Left forelimb (tissue), 1 donor: ENCODE results near the gene FAM117A.

ENCODE experiments used
- DNase-seq: peaks from one replicate; pipeline ENCODE4 v3.0.0-alpha.2; 2018; ENCODE audit warnings: low spot score

Gene FAM117A

DNA sequence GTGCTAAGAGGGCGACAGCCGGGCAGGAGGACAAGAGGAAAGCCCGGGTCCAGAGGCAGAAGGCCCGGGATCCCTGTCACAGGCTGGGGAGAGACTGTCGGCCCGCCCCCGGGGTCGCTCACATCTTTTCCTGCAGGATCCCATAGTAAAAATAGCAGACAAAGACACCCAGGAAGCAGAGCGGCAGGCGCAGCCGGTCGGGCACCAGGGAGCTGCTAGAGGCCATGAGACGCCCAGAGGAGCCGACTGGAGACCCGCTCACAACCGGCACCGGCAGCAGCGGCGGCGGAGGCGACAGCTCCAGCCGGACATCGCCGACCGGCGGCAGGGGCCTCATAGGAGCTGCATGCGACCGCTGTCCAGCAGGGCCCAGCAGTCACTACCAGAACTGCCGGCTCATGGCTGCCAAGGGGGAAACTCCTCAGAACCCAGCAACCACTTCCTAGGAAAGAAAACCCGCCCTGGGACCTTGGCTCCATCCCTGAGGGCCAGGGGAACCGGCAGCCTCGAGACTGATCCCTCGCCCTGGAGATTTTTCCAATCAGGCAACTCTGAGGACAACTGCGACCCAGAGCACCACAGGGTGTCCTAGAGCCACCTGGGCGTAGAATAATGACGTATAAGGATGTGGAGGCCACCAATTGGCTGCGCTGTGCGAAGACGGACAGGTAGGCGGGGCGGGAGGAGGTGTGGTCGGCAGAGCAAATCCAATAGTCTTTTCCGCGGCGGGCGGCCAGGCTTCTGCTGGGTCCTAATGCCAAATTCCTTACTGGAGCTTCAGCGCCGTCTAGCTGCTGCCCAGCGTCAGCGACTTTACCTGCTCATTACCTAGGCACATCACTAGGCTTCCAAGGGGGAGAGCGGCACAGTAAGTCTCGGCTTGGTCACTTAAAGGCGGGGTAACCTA is 56.1 kb downstream of the FAM117A start, which contains the start of gene SLC35B1:
TSS of gene SLC35B1 (minus strand) at position 357 of the 907 bp plus-strand sequence. CDS start at position 226, 131 bp downstream.
- peak; percentile 99 for DNase-seq

DNA sequence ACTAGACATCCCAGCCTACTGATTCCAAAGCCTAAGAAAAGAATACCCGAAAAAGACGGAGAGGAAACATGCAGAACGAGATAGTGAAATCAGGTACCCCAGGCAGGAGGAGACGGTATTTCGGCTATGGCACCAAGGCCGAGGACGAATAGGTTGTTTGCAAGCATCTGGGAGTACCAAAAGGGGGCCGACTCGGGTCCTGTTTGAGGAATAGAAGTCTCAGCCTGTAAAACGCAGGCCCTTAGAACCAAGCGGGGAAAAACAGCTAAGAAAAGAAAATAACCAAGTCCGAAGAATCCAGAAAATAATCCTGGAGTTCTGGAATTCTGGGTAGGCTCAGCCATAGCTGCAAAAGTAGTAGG is 56.7 kb downstream of the FAM117A start:
- no peak for DNase-seq

DNA sequence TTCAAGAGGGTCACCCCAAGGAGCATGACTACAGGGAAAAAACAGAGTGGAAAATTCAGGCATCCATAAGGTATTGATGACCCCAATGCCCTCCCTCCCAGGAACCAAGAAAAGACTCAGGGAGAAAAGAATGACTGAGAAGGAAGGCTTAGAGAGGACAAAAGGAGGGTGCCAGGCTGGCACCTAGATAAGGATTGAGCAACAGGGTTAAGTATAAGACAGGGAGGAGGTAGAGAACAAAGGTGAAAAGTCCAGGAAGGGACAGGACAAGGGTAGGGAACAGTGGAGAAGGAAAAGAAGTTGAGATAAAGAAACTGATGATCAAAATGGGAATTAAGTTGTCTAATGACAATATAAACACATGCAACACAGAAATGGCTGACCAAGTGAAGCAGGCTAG is 58.7 kb downstream of the FAM117A start:
- DNase-seq, result no peak

DNA sequence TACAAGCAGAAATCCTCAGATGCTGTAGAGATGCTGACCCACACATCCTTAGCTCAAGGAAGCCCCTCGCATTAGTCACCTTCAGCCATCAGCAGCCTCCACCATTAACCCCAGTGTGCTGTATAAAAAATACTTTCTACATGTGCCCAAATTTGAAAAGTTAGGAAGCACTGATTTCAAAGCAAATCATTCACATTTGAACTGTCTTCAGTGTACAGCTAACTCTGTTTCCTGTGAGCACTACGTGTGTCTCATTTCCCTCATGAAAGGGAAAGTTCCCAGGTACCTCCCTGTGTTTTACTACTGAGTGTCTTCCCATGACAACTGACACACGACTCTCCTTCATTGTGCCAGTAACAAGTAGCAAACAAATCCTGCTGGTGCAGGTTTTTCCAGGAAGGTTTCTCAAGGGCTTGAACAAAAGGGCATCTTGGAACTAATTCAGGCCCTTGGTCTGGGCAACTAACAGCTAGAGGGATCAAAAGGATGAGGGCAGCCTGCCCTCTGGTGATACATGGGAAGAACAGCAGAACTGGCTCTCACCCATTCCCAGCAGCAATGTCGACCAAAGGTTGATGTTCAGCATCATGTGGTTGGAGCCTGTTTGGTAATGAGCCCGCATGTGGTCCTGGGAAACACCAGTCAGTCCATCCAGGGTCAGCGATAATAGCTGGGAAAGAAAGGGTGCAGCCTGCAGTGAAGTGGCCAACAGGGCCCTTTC is 60.2 kb downstream of the FAM117A start:
- no peak for DNase-seq

DNA sequence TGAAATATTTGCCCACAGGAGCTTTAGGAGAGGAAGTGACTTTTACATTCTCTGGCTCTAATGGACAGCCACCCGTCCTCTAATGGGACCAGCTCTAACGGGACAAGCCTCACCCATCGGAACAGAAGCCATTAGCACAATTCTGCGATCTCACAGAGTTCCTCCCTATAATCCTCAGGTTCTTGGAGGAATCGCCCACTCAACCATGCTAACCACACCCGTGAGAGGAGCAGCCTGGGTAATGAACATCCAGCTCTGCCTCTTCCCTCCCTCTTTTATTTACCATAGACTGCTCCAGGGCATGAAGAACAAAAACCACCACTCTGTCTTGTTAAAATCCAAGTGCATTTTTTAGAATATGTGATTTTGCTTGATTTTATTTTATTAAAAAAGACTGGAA is 63.0 kb downstream of the FAM117A start:
- no peak for DNase-seq

DNA sequence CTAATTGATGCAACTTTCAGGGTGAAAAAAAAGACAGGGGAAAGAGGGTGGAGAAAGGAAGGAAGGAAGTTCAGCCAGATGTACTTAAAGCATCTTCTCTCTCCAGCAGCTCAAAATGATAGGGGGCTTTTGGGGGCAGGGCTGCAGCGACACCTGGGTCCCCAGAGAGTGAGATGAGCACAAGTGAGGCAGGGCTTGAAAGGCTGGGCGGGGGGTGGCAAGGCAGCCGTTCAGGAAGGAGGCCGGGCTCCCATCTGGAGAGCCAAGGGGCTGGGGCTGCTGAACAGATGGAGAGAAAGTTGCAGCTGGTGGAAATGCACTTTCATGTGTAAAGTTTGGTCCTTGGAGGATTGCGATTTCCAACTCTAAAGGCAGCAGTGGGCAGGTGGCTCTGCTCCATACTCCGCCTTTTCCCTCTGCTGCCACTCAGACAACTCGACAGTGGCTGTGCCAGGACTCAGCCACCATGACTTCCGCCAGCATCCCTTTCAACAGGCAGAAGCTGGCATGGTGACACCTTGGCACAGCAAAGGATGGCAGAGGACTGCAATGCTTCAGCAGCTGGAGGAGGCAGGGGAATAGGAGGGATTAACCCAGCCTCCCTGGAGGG is 63.9 kb downstream of the FAM117A start:
- no peak for DNase-seq

DNA sequence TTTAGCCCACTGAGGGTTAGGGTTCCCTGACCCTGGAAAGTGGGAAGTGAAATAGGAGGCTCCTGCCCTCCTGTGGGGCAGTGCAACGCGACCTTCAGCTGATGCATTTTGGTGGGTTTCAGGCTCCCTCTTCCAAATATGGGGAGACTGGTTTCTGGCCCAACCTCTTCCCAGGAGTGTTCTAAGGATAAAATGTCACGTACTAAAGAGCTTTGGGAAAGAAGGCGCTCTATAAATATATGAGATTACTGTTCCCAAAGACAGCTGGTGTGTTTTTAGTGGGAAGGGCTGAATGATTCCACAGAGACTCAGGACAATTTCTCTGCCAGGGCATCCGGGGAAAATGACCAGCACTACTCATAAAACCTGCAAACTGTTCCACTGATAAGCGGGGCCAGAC is 65.9 kb downstream of the FAM117A start:
- no peak for DNase-seq

DNA sequence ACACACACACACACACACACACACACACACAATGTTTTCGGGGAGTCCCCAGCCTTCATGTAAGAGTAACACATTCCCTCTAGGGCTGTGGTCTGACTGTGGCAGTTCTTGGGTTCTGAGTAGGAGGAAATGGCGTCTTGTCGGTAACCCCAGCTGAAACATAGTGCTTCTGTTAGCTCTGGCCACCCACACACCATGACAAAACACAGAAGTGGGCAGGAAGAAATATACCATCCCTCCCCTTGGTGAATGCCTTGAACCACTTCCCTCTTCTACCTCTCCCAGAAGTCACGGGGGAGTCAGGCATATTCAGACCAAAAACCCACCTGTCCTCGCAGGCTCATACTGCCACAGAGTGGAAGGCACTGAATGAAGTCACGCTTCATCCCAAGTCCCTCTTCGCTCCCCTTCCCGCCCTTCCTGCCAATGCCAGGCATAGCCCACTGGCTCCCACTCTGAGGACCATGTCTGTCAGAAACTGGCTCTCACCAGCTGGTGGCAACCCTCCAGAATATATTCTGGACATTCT is 67.6 kb downstream of the FAM117A start:
- DNase-seq, result no peak

DNA sequence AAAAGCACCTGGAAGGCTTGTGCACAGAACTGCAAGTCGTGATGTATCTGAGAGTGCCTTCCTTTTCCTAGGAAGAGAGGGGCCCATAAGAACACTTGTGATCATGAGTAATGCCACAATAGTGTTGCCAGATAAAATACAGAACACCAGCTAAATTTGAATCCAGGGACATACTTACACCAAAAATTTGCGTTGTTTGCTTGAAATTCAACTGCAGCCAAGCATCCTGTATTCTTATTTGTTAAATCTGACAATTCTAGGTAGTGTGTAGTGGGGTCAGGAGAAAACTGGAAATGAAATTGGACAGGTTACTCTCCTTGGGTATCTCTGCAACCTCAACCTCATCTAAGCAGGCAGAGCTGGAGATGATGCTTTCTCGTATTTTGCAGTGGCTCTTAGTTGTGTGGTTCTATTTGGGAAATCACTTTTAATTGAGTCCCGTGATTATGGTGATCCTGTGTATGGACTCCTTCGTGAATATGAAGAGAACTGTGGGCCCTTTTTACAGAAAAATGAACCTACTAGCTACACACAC is 68.2 kb downstream of the FAM117A start:
- no peak for DNase-seq

DNA sequence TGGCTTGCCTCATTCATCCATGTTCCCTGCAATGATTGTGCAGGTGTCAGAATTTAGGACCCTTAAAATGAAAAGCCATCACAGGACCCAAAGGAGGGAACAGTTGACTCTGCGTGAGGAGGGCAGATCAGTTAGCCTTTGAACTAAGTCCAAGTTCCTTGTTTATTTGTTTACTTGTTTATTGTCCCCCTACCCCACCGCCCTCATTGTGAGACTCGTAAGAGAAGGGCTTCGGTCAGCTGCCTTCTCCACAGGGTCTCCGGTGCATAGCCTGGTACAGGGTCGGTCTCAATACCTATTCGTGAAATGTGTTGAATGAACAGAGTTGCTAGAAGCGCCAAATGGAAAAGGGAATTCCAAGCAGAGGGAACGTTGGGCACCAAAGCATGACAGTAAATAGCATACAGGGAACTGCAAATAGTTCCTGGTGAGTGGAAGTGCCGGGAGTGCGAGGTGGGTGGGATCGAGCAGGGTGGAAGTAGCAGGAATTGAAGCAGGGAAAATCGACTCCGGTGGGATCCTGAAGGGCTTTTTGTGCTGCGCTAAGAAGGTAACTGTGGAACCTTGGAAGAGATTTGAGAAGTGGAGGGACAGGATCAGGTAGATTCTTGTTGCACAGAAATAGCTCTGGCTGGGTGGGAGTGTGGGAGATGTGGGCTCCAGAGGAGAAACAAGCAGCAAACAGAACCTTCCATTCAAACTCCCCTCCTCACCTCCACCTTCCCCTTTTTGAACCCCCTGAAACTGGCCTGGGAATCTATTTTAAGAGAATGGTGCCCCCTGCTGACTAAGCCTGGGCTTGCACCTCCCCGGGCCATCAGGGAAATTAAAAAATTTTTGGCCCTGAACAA is 68.9 kb downstream of the FAM117A start:
- no peak for DNase-seq

DNA sequence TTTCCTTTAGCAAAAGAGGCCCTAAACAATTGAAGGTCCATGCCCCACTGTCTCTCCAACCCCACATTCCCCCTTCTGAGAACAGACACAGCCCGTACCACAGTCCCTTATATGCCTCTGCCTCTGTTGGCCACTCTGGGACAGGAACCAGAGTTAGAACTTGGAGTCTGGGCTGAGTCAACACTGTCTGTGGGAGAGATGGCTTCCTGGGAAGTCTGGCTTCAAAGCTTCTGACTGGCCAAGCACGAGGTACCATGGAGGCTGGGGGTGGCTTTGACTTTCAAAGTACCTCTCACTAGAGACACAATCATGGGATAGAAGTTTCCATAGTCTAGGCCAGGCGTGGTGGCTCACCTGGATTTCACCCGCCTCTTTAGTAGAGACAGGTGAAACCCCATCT is 71.2 kb downstream of the FAM117A start:
- no peak for DNase-seq

DNA sequence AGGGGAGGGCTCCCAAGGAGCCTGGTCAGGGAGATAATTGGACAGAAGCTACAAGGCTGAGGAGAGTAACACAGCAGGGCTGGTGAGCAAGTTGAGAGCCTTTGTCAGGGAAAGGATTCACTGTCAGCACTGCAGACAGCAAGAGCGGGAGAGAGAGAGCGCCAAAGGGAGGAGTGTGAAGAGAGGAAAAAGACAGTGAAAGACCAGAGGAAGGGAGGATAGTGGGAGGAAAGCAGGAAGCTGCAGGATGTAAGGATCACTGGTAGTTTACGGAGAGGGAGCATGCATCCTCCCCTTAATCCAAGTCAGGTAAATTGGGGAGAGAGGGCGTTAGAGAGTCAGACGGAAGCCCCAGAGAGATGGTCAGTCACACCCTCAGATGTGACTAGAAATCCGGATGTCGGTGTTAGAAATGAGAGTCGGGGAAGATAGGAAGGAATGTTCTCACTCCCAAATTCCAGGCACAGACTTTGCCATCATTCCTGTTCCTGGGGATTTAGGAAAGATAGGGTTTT is 72.2 kb downstream of the FAM117A start:
- DNase-seq, result no peak

DNA sequence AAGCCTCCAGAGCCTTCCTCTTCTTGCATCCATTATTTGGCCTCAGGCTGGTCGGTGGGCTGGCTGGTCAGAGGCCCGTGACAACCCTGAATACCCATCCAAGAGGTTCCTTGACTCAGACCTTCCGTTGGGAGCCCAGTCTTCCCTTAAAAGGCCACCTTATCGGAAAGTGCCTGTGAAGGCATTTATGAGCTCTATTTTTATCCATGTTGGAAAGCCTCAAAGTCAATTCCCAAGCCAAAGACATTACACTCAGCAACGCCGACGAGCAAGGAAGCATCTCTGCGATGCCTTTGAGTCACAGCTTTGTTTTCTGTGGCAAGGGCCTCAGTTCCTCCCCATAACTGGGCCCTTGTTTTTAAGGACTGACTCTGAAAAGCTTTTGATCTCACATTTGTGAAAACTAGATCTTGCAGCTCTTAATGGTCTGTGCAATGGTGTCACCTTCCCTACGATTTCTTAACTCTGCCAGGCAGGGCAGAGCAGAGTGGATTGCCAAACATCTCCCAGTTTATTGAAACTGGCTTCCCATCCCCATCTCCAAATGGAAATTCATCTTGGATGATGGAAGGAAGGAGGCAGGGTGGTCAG is 72.8 kb downstream of the FAM117A start:
- DNase-seq, result no peak

DNA sequence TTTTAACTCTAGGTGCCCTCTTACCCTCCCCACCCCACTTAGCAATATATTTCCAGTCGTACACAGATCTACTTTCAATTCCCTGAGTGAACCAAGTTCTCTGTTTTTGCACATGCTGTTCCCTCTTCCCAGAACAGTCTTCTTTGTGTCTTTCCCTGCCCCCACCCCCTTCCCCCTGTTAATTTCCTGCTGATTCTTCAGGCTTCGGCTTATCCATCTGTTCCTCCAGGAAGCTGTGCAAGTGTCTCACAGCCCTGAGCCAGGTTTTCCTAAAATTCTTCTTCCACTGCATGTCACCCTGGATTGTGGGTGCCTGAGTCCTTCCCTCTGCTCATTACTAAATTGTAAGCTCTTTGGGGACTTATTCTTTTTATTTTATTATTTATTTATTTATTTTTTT is 73.7 kb downstream of the FAM117A start:
- DNase-seq, result no peak

DNA sequence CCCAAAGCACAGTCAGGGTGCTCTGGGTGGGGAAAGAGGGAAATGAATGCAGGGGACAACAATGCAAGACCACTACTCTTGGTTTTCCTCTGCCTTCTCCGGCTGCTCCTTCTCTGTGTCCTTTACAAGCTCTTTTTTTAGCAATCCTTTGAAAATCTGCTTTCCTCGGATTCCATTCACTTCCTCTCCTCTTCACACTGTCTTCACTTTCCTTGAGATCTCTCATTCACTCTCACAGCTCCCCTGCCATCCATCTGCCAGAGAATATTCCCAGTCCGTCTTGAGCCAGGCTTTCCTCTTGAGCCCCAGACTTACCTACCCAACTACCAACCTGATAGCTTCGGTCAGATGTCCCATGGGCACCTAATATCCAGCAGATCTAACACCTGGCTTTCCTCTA is 75.1 kb downstream of the FAM117A start:
- DNase-seq, result no peak

DNA sequence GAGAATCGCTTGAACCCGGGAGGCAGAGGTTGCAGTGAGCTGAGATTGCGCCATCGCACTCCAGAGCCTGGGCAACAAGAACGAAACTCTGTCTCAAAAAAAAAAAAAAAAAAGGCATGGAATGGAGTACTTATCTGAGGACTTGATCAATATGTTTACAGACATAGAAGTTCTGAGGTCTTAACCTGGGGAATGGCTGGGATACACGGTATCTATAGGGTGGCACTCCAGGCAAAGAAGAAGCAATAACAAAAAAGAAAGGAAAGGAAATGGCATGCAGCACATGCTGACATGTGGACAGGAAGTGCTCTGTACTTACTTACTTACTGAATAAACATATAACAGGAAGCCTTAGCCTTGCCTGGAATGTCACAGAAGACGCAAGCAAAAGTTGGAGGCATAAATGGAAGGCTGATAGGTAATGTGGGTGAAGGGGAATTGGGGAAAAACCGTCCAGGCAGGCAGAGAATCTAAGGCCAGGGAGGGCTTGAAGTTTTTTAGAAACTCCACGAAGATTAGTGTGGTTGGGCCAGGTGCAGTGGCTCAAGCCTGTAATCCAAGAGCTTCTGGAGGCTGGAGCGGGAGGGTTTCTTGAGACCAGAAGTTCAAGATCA is 75.9 kb downstream of the FAM117A start:
- DNase-seq, result no peak

DNA sequence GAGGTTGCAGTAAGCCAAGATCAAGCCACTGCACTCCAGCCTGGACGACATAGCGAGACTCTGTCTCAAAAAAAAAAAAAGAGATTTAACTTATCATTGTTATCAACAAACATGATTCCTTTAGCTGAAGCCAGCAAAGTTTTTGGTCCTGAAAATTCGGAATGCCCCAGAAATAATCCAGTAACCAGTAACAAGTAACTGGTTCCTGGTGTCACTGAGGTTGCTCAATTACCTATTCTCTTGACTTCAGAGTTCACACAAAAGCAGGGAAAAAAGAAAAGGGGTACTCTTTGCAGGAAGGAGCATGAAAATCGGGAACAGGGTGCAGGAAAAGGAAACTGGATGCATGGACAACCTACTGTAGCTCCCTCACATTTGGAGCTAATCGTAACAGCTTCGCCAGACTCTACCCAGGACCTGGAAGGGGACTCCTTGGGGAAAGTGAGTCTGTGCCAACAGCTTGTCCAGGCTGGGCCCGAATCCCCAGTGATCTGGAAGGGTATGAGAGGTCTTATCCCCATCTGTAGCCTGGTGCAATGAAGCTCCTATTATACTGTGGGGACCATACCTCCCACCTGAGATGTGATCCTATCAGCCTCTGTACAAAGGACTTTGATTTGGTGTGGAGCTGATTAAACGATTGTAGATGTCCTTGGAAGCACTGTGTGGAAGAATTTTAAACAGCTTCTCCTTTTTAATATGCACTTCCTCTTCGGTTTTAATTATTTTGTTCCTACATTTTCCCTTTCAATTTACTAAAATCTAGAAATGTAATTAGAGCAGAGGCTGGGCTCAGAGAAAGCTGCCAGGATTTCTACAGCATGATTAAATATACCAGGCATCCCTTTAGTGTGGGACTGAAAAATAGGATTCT is 82.6 kb downstream of the FAM117A start:
- no peak for DNase-seq

DNA sequence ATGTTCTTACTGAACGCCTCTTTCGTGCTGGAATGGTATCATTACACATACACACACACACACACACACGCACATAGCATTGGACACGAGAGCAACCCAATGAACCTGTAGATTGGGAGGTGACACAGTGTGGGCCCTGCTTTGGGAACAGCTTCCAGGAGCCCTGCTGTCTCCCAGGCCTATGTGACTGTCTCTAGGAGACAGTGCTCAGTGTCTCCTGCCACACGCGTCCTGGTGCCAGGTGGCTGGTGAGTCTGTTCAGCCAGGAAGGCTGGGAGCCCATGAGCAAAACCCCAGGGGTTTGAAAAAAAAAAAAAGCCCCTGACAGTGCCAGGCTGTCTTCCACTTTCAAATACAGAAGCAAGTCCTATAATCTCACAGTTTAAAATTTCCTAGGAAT is 83.6 kb downstream of the FAM117A start:
- no peak for DNase-seq
